Fibroblast of skin of left biceps (primary cell): ENCODE measurements around the gene CLDN22.

Source experiments
- DNase-seq, 2 experiments: peaks; one replicate each; pipeline ENCODE4 v3.0.0-alpha.2; 2013; ENCODE audit warnings: low read depth in 2 of 2

CLDN22 gene

DNA sequence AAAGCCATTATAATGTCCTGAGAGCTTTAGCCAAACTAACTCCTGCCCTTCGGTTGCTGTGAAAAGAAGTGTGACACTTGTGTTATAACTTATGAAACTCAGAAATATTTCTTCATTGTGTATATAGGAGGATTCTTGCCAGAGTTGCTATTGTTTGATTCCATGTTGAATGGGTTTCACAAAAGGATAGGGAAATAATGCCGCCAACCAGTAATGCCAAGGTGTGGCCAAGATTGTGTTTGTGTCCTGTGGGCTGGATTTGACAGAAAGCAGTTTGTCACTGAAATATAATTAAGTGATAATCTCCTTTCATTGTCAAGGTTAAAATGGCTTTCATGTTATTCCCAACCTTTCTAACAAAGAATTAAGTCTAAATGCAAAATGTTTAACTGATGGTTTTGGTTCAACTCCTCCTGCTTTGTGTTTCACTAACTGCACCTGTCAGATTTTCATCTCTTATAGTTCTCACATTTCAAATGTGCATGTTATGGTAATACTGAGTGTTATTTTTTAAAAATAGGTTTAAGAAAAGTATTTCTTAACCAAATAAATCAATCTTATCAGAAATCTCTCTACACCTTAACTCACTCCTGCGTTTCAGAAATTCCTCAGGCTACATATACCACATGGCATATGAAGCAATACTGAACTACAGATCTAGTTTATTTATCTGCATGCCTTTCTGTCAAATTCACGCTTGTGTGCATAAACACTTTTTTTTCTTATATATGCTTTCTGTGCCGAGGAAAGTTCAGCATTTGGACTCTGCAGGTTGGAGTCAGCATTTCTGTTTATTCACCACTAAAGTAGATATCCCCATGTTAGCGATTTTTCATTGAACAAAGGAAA is at the start of gene CLDN22:
Gene CLDN22, minus strand, starts transcription at position 66 of the 849 bp plus-strand sequence. Its CDS starts 58 bp downstream, at position 8.
- DNase-seq = no peak

DNA sequence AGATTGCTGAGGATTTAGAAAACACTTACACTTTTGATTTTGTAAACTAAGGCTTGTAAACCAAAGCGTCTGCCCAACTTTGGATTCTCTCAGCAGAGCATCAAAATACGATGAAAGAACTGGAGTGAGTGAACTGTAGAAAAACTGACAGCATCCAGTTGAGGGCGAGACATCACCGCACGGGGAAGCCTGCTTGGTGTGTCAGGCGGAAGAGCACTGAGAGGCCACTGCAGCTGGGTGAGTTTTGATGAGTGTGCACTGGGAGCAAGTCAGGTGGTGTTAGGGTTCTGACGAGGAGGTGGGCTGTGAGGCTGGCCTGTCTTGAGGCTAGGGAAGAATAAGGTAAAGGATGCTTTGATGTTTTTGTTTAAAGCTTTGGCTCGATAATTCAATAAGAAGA is 49.0 kb upstream of the CLDN22 start:
- DNase-seq = no peak

DNA sequence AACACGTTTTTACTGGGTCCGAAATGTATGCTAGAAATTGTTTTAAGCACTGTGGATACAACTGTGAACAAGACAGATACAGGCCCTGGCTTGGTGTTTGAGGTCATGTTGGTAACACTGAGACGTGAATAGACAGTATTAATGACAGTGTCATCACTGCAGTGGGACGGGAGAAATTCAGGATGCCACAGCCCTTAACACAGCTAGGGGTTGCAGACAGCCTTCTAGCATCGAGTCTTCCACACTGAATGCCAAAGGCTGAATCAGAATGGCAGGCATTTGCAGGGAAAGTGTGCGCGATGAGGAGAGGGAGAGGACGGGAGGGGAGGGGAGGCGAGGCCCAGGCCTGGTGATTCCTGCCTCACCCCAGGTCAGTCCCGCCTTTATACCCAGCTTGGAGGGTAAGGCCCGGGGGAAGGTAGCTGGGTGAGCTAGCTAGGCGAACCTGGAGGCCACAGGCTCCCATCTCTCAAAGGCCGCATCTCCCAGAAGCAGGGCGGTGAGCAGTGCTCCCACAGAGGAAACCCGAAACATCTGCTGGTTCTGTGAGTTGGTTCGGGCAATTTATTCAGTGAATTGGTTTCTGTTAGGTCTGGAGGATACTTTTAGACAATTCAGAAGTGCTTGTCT is 46.2 kb upstream of the CLDN22 start:
- DNase-seq = no peak

DNA sequence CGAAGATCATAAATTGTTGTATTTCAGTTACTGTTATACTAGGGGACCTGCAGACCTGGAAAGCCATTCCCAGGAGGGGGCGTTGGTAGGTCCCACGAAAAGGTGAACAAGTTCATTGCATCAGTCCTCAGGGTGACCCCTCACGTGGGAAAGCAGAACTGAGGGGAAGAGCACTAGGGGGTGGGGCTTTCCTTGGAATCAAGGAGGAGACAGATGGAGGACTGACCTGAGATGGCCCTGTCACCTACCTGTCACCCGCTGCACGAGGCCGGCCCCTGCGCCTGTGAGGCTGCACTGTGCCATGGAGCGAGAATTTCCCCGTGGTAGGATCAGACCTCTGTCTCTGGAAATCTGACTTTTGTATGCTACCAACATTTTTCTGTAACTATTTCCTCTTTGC is 43.9 kb upstream of the CLDN22 start:
- DNase-seq = no peak

DNA sequence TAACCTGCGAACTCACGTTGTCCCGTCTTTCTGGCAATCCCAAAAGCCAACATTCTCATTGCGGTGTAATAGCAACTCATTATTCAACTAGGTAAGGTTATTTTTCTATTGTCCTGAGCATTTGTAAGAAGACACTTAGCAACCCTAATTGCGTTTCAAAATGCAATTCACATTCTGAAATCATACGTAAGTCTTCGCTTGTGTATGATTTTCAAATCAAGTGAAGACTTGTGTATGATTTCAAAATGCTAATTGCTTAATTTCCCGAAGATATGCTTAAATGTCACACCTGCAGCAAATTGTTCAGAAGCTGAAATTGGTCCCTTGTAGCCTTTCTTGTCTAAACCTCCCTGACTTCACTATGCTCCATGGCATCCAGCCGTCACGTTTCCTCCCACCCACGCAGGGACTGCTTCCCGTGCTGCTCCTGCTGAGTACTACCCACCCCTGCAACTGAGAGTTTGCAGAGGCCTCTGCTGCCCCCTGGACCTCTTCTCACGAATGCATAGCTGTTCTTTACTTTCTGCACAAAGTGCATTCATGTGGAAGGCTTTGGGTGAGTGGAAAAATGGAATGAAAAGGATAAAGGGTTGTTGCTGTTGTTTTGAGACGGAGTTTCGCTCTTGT is 43.0 kb upstream of the CLDN22 start:
- no peak for DNase-seq

DNA sequence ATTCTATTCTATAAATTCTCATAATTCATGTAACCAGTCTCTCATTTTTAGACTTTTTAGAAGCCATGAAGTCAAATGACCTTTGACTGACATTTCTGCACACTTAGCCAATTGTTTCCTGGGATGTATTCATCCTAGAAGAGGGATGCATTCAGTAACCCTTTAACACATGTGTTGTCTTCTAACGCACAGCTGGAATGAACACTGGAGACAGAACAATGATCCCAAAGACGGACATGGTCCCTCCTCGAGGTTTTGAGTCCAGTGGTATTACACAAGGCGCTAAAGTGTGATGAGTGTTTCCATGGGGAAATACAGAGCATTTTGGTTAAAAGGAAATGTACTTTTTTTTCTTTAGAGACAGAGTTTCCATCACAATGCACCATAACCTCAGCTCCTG is 42.0 kb upstream of the CLDN22 start:
- no peak for DNase-seq

DNA sequence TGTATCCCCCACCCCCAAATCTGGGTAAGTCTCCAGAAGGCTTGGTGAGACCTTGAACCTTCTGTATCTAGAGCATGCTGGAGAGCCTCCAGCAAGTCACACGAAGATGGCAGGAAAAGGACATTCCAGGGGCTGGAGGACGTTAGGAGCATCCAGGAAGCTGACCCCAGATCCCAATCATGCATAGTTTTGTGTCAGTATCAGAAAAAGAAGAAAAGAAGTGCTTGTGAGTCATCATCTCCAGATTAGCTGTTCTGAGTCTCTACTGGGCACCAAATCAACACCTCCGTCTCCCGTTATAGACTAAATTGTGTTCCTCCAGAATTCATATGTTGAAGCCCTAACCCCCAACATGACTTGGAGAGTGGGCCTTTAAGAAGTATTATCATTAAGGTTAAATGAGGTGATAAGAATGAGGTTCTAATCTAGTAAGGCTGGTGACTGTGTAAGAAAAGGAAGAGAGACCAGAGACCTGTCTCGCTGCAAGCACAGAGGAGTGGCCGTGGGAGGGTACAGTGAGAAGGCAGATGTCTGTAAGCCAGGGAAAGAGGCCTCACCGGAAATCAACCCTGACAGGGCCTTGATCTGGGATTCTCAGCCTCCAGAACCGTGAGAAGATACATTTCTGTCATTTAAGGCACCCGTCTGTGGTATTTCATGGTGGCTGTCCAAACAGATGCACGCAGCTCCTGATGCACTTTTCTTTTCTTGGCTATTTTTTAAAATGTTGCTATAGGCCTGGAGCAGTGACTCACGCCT is 40.3 kb upstream of the CLDN22 start:
- no peak for DNase-seq

DNA sequence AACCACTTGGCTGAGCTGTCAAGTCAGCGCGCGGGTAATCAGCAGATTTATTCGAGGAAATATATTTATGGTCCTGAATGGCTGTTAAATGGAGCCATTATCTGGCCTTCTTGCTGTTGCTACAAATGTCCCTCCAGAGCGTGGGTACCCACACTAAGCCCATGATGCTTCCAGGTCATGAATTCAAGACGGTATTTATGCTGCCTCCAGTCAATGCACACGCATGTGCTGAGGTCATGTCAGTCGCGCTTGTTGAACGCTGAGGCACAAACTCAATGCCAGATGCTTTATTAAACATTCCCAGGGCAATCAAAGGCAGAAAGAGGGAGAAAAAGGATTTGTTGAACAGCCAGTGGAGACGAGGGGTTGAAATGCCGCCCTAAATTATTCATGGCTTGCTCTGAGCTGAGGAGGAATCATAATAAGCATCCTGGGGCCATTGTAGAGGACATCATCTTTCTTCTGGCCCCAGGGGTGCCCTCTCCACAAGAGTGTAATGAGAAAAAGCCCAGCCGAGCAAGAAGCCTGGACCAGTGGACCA is 38.2 kb upstream of the CLDN22 start:
- no peak for DNase-seq

DNA sequence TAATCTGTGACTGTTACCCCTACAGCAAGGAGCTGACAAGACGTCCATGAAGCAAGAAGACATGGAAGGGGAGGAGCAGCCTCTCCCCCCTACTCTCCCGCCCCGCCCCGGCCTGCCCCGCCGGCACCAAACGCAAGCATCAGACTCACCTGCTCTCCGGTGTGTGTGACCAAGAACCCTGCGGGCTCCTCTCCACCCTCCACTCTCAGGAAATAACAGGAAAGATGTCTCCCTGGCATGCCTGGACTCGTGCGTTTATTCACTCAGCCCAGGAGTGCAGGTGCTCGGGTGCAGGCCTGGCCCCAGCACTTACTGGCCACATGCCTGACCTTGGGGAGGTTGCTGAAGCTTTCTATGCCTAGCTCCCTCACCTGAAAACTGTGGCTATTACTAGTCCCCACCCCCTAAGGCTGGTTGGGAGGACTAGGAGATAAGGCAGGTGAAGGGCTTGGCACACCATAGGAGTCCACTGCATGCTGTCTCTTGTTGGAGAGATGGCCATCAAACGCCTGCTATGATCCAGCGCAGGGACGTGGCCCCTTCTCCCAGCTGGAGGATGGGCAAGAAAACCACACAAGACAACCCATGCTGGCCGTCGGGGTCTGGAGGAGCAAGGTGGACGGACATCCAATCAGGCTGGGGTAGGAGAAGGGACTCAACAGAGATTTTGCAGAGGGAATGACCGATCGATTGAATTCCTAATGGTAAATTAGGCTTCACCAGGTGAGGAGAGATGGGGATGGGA is 37.0 kb upstream of the CLDN22 start:
- DNase-seq = no peak

DNA sequence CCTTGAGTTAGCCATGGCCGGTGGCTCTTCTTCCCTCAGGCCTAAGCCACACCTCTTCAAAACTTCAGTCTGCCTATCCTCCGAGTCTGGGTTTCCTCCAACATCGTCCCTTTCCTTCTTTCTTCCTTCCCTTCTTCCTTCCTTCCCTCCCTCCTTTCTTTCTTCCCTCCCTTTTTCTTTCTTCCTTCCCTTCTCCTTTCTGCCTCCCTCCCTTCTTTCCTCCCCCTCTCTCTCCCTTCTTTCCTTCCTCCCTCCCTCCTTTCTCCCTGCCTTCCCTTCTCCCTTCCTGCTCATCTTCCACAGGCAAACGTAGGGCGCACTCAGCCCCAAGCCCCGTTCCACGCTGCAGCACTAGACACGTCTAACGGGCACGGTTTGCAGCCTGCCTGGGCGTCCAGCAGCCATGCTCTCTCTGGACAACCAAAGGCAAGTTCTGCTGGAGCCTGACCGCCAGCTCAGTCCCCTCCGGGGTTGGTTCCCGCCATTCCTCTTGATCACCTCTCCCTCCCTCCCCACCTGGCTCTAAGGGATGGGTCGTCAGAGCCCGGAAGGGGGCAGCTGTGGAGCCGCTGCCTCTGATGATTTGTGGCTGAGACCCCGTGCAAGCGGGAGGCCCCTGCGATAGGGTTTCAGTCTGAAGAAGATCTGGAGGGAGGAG is 36.2 kb upstream of the CLDN22 start:
- DNase-seq = no peak

DNA sequence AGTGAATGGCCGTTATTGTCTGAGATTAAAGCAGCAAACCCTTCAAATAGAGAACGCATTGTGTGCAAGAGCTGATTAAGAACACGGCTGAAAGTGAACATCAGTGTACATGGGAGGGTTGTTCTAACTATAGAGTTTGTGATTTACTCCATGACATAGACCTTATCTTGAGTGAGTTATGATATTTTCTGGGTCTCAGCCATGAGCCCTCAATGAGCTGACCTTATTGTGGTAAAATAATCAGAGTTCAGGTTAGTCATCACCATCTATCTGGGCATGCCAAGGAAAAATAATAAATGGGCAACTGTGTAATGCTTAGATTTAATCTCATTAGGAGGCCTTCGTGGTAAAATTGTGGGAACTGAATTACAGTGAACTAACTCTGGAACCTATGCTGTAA is 35.3 kb upstream of the CLDN22 start:
- peak in 1 of 2 experiments; percentile 44 for DNase-seq

DNA sequence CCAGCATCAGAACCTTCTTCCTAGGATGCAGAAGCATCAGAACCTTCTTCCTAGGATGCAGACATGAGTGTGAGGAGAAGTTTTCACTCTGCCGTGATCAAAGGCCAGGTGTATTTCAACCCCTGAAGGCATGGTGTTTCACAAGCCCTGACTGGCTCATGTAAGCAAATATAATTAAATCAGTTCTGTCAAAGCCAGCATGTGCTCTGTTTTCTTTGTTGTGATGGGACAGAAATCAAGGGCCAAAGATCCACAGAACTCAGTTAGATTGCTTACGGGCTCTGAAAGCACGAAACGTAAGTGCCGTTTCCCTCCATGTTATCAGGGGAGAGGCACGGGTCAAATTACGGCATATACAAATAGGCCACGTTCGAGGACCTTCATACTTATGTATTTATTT is 34.1 kb upstream of the CLDN22 start:
- DNase-seq = no peak

DNA sequence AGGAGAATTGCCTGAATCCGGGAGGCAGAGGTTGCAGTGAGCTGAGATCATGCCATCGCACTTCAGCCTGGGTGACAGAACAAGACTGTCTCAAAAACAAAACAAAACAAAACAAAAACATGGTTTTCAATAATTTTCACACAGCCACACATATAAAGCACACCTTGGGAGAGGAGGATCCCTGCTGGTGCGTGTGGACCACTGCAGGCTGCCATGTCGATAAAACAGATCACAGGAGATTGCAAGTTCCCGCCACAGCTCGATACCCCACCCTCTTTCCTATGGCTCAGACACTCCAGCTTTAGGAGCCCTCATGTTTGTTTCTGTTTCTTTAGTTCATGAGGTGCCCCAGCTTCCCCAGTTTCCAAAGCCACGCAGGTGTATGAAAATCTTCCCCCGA is 33.5 kb upstream of the CLDN22 start:
- no peak for DNase-seq

DNA sequence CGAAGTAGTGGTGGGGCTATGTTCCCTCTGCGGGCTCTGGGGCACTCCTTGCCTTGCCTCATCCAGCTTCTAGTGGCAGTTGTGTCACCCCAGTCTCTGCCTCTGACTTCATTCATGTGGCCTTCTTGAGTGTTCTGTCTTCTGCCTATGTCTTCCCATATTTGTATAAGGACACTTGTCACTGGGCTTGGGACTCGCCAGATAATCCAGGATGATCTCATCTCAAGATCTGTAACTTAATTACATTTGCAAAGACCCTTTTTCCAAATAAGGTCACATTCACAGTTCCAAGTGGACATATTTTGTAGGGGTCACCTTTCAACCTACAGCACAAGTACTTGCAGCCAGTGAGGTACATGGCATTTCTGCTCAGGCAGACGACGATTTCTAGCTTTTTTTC is 32.5 kb upstream of the CLDN22 start:
- no peak for DNase-seq

DNA sequence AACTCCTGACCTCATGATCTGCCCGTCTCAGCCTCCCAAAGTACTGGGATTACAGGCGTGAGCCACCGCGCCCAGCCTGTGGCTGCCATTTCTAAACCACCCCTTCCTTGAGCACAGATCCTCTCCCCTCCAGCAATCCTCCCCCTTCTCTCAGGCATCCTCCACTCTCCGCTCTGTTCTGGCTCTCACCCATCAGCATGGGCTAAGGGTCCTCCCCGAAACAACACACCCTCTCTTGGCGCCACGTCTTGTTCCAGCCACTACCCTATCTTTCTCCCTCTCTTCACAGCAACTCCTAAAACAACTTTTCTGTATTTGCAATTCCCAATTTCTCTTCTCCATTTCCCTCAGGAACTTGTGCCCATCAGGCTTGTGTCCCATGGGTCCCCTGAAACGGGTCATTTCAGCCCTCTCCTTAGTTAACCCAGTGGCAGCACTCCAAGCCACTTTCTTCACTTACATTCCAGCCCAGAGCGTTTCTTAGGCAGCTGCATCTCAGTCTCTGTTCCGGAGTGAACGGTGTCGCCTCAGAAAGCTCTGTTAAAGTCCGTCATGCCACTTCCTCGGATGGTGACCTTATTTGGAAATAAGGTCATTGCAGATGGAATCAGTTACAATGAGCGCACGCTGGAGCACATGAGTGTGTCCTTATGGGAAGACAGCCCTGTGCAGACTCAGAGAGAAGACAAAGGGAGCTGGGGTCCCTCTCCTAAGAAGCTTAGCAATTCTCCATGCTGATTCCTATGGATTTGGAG is 30.4 kb upstream of the CLDN22 start:
- no peak for DNase-seq

DNA sequence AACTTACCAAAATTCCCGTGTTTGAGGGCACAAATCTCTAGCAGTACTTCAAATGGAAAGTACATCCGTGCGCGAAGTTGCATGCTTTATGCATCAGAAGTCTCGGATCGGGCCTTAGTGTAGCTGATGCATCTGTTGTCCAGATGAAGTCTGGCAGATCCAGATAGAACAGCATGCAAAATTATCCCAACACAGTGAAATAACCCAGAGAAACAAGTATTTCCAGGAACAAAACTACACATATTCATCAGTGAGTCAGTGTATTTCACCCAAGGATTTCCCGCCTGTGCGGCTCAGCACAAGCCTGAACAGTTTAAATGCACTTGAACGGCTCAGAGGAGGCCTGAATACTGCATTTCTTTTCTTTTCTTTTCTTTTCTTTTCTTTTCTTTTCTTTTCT is 29.6 kb upstream of the CLDN22 start:
- peak; percentile 93 for DNase-seq

DNA sequence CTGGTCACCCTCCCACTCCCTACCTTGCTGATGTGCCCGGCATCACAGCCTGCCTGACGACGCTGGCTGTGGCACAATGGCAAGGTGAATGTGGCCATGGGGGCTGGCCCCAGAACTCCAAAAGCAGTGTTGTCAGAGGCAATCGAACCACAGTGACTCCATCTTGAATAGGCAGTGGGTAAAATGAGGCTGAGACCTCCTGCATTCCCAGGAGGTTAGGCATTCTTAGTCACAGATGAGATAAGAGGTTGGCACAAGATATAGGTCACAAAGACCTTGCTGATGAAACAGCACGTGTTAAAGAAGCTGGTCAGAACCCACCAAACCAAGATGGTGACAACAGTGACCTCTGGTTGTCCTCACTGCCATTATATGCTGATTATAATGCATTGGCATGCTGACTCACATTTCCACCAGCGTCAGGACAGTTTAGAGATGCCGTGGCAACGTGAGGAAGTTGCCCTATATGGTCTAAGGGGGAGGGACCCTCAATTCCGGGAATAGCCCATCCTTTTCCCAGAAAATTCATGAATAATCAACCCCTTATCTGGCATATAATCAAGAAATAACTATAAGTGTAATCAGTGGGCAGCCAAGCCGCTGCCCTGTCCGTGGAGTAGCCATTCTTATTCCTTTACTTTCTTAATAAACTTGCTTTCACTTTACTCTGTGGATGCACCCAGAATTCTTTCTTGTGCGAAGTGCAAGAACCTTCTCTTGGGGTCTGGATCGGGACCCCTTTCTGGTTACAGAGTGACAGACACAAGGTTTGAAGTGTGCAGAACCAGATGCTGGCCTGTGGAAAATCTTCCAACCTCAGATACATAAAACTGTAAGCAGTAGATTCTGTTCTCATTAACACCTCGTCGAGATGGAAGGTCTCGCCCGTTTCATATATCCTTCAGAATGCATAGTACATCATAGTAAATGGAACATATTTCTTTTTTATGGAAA is 28.9 kb upstream of the CLDN22 start:
- DNase-seq = peak; percentile 96 to 97

DNA sequence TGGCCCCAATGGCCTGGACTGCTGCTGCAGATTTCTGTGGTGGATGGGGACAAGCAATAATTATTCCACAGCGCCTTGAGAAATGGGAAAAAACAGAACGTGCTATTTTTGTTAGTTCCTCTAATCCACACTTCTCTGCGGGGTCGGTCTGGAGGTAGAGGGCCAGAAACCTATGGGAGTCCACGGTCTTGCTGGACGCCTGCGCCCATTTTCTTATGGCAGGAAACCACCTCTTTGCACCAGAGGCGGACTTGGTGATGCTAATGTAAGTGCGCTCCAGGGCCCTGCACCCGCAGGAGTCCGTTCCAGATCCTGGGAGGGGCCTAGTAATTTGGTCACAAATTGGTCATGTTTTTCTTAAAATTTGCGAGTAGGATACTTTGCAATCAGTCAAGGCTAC is 28.1 kb upstream of the CLDN22 start:
- no peak for DNase-seq

DNA sequence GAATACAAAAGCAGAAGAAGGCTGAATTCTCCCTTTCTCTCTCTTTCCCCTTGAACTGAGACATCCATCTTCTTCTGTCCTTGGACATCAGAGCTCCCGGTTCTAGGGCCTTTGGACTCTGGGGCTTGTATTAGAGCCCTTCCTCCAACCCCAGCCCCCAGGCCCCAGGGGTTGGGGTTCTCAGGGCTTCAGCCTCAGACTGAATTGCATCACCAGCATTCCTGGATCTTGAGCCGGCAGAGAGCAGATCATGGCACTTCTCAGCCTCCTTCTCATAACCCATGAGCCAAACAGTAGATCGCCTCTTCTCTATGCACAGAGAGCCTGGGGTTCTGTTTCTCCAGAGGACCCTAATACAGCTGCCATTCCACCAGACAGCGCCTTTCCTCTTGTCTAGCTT is 27.5 kb upstream of the CLDN22 start:
- no peak for DNase-seq
